Ectodermal cell (in vitro differentiated cells): Measurements from ENCODE around the gene RNLS.
"Not testable (repeated sequence)": the region's sequence is repeated elsewhere in the genome, so short reads cannot be mapped to it uniquely, and the experiment has no call there.

ENCODE experiments used
- H3K27ac ChIP-seq: 2 replicates; pipeline ENCODE4 v1.7.0; 2013; ENCODE audit warnings: mild to moderate bottlenecking, low read depth, low read length; ENCODE audit not compliant: insufficient read depth, poor library complexity, severe bottlenecking
- H3K27me3 ChIP-seq: 2 replicates; pipeline ENCODE4 v1.7.0; 2013; ENCODE audit warnings: mild to moderate bottlenecking, low read length; ENCODE audit not compliant: insufficient read depth, control insufficient read depth, poor library complexity, severe bottlenecking
- H3K36me3 ChIP-seq: one replicate; pipeline ENCODE4 v1.7.0; 2013; ENCODE audit warnings: low read length; ENCODE audit not compliant: control insufficient read depth, insufficient read depth
- H3K4me1 ChIP-seq: one replicate; pipeline ENCODE4 v1.7.0; 2013; ENCODE audit warnings: low read length; ENCODE audit not compliant: control insufficient read depth, insufficient read depth
- H3K4me3 ChIP-seq: 2 replicates; pipeline ENCODE4 v1.7.0; 2013; ENCODE audit warnings: low read depth, low read length, control low read depth; ENCODE audit not compliant: insufficient read depth
- H3K9me3 ChIP-seq: 2 replicates; pipeline ENCODE4 v1.7.0; 2013; ENCODE audit warnings: mild to moderate bottlenecking, low read length, moderate library complexity; ENCODE audit not compliant: control insufficient read depth
- WGBS, 2 experiments: methylation state at CpG; one replicate each; pipeline ENCODE4 v1.1.7; 2013; ENCODE audit warnings: missing lambda C conversion rate in 2 of 2; 5-methylcytosine and 5-hydroxymethylcytosine counted together

Gene RNLS

GRCh38 chr10:88289342-88289741 is 293.8 kb downstream of the RNLS start:
- H3K27ac ChIP-seq, result no peak overlapping the region
- no peaks in the 10 kb centered on the region for H3K36me3 ChIP-seq
- H3K27me3 ChIP-seq, result no peaks in the 10 kb centered on the region
- H3K9me3 ChIP-seq, result no peaks in the 10 kb centered on the region
- no peak overlapping the region for H3K4me3 ChIP-seq
- H3K4me1 ChIP-seq, result no peaks in the 10 kb centered on the region

GRCh38 chr10:88288320-88289059 is 294.6 kb downstream of the RNLS start:
- H3K4me3 ChIP-seq, result no peak overlapping the region

DNA sequence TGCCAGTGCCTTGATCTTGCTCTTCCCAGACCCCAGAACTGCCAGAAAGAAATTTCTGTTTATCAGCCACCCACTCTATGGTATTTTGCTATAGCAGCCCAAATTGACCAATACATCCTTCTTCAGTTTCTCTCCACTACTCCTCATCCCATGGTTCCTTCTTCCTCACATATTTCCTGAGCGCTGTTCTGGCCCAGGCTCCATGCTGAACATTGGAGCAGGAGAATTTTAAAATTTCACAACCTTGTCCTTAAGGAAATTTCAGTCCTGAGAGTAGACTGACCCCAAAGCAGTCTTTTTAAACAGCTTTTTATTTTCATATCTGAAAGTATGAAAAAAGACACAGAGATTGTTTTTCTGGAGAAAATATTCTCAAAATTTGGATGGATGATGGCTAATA is 297.1 kb downstream of the RNLS start:
- H3K27me3 ChIP-seq, result no peaks in the 10 kb centered on the region
- H3K4me3 ChIP-seq, result no peak overlapping the region
- H3K9me3 ChIP-seq, result no peaks in the 10 kb centered on the region
- no peak overlapping the region for H3K27ac ChIP-seq
- no peaks in the 10 kb centered on the region for H3K4me1 ChIP-seq
- no peaks in the 10 kb centered on the region for H3K36me3 ChIP-seq
- 92 to 96% methylated on average over 1 of the region's 1 CpG for WGBS, 2 experiments

More at GRCh38 chr10:88288320-88289059, 294.6 kb downstream of the RNLS start:
- no peaks in the 10 kb centered on the region for H3K36me3 ChIP-seq
- 88 to 93% methylated on average over 3 of the region's 3 CpGs for WGBS, 2 experiments
- H3K27me3 ChIP-seq, result no peaks in the 10 kb centered on the region
- no peaks in the 10 kb centered on the region for H3K9me3 ChIP-seq
- no peaks in the 10 kb centered on the region for H3K4me1 ChIP-seq
- no peak overlapping the region for H3K27ac ChIP-seq

DNA sequence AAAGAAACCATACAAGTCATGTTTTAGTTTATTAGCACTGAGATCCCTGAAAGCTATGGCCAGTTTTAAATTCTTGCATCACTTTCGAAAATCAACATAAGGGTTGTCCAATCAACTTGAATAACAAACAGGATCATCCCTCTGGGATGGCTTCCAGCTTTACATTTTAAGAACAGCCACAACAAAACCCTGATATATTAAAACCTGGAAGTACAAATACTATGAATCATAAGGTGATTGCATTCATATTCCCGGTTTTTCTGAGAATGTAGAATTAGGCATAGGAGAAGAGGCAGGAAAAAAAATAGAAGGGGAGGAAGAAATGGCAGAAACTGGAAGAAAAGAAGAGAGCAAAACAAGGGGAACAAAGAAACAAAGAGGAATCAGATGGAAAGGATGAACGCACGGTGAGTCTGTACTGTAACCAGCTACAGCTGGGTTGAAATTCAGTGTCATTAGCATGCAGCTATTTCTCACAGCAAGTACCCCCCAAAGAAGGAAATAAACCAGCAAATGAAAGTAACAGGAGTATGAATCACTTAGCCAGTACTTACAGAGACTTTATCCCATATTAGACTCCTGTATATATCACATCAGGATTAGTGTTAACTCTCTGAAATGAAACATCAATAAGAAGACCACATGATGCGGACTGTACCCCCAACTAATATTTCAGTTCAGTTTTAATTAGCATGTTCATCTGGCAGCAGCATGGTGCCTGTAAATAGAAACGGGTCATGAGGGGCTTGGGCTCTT is 301.3 kb downstream of the RNLS start:
- 82 to 84% methylated on average over 6 of the region's 6 CpGs for WGBS, 2 experiments
- Histone ChIP-seq H3K27me3 (no peaks in the 10 kb centered on the region), H3K36me3 (no peaks in the 10 kb centered on the region), H3K27ac (no peak overlapping the region), H3K4me1 (no peaks in the 10 kb centered on the region), H3K9me3 (no peaks in the 10 kb centered on the region), H3K4me3 (no peak overlapping the region)

- H3K36me3 ChIP-seq, result no peaks in the 10 kb centered on the region
- no peaks in the 10 kb centered on the region for H3K9me3 ChIP-seq
- H3K4me1 ChIP-seq, result no peaks in the 10 kb centered on the region
- H3K4me3 ChIP-seq, result no peak overlapping the region
- no peak overlapping the region for H3K27ac ChIP-seq
- no peaks in the 10 kb centered on the region for H3K27me3 ChIP-seq
These were observed 302.6 kb downstream of the RNLS start for GRCh38 chr10:88280518-88280917.

GRCh38 chr10:88278912-88279311 is 304.2 kb downstream of the RNLS start:
- Histone ChIP-seq H3K27ac (no peak overlapping the region), H3K36me3 (no peaks in the 10 kb centered on the region), H3K27me3 (no peaks in the 10 kb centered on the region), H3K9me3 (no peaks in the 10 kb centered on the region), H3K4me1 (no peaks in the 10 kb centered on the region), H3K4me3 (no peak overlapping the region)
- 88 to 91% methylated on average over 1 of the region's 2 CpGs for WGBS, 2 experiments

DNA sequence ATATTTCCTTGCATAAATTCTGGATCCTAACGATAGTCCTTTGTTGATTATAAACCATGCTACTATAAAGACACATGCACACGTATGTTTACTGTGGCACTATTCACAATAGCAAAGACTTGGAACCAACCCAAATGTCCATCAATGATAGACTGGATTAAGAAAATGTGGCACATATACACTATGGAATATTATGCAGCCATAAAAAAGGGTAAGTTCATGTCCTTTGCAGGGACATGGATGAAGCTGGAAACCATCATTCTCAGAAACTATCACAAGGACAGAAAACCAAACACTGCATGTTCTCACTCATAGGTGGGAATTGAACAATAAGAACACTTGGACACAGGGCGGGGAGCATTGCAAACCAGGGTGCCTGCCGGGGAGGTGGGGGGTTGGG is 306.2 kb downstream of the RNLS start:
- H3K4me3 ChIP-seq, H3K9me3 ChIP-seq, H3K27me3 ChIP-seq, H3K4me1 ChIP-seq, H3K36me3 ChIP-seq, H3K27ac ChIP-seq: not testable (repeated sequence)
- 83 to 93% methylated on average over 3 to 4 of the region's 4 CpGs for WGBS, 2 experiments

DNA sequence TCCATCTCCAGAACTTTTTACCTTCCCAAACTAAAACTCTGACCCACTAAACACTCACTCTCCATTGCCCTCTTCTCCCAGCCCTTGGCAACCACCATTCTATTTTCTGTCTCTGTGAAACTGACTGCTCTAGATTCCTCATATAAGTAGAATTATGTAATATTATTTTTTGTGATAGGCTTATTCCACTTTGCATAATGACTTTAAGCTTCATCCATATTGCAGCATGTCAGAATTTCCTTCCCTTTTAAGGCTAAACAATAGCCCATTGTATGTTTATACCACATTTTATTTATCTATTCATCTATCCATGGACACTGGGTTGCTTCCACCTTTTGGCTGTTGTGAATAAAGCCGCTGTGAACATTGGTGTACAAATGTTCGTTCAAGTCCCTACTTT is 308.8 kb downstream of the RNLS start:
- H3K27ac ChIP-seq, result no peak overlapping the region
- no peaks in the 10 kb centered on the region for H3K36me3 ChIP-seq
- H3K4me3 ChIP-seq, result no peak overlapping the region
- H3K4me1 ChIP-seq, result no peaks in the 10 kb centered on the region
- 96 to 97% methylated on average over 2 of the region's 2 CpGs for WGBS, 2 experiments
- no peaks in the 10 kb centered on the region for H3K27me3 ChIP-seq
- no peaks in the 10 kb centered on the region for H3K9me3 ChIP-seq

DNA sequence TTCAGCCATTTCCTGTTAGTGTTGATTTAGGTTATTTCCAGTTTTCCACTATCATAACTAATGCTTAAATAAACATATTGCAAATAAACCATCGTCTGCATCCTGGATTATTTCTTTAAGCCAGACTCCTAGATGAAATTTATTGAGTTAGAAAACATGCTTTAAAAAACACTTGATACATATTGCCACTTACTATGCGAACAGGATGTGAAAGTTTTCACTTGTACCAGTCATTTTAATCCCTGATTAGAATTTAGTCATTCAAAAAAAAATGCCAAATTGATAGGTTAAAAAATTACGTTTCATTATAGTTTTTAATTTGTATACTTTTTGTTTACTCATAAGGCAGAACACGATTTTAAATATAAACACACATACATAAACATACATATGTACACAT is 309.6 kb downstream of the RNLS start:
- H3K9me3 ChIP-seq, result no peaks in the 10 kb centered on the region
- no peaks in the 10 kb centered on the region for H3K27me3 ChIP-seq
- H3K36me3 ChIP-seq, result no peaks in the 10 kb centered on the region
- H3K27ac ChIP-seq, result no peak overlapping the region
- no peaks in the 10 kb centered on the region for H3K4me1 ChIP-seq
- 80% methylated on average over 1 of the region's 4 CpGs; no CpG with 5 or more reads in 1 of the 2 experiments for WGBS, 2 experiments
- H3K4me3 ChIP-seq, result no peak overlapping the region

- 84 to 93% methylated on average over 4 to 5 of the region's 5 CpGs for WGBS, 2 experiments
- no peak overlapping the region for H3K27ac ChIP-seq
These were observed 311.2 kb downstream of the RNLS start for GRCh38 chr10:88271761-88272543.

More at GRCh38 chr10:88271761-88272543, 311.2 kb downstream of the RNLS start:
- Histone ChIP-seq H3K36me3 (no peaks in the 10 kb centered on the region), H3K27me3 (no peaks in the 10 kb centered on the region), H3K4me1 (no peaks in the 10 kb centered on the region), H3K4me3 (no peak overlapping the region), H3K9me3 (no peaks in the 10 kb centered on the region)
